ENCODE data around the gene DOCK4. TPM values are rescaled to one million over a fixed set of nuclear protein-coding genes. Genes with fewer than 3 reads are reported as not detected.
A peak's percentile ranks its signal among the peaks of the same experiment; 100 is the strongest.

The DOCK4 gene
- polyA plus RNA-seq, 3 donors = 20.9 to 26.3 (median 24.1) TPM

DNA sequence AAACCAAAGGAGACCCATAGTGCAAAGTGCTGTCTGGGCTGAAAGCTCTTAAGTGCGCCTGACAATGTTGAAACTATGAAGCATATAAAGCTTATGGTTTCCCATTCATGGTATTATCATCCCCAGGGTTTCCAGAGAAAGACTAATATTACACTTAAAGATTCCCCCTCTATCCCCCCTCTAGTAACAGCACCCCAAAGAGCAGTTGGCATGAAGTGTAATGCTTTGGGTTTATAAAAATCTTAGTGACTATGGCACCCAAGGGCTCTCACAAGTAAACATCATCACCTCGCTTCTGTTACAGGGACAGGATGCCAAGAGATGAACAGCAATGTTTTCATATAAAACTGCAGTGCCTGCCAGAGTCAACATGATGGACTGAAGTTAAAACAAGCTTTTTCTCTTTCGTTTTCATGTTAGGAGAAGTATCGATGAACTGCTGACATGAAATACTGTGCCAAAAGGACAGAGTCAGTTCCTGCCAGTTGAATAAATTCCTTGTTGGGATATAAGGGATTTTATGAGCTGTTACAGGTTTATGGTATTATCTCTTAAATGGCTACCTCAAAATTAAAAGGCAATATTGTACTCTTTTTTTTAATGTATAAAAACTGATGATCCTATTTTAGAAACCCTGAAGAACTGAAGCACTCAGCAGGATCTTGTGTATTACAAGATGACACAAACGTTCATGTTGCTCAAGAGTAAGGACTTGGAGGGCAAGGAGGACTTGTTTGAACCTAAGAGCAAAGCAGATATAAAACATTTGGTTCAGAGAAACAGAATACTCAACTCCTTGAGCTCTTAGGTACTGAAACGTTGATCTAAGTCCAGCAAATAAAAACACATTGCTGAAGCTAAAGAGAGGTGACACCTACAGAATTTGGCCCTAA is 440.2 kb downstream of the DOCK4 start:
- DNase-seq = no peak

- peak; percentile 49 for DNase-seq
Measured at GRCh38 chr7:111763221-111763801, 442.9 kb downstream of the DOCK4 start.

DNA sequence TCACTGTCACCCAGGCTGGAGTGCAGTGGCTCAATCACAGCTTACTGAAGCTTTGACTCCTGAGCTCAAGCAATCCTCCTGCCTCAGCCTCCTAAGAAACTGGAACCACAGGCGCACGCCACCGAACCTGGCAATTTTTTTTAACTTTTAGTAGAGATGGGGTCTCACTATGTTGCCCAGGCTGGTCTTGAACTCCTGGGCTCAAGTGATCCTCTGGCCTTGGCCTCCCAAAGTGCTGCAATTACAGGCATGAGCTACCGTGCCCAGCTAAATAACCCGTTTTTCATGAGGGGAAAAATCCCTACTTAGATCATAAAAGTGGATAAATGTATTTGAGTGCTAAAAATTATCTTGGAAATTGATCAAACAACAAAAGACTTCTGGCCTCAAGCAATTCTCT is 443.4 kb downstream of the DOCK4 start:
- DNase-seq = no peak

GRCh38 chr7:111762211-111762610 is 444.0 kb downstream of the DOCK4 start:
- no peak for DNase-seq

DNA sequence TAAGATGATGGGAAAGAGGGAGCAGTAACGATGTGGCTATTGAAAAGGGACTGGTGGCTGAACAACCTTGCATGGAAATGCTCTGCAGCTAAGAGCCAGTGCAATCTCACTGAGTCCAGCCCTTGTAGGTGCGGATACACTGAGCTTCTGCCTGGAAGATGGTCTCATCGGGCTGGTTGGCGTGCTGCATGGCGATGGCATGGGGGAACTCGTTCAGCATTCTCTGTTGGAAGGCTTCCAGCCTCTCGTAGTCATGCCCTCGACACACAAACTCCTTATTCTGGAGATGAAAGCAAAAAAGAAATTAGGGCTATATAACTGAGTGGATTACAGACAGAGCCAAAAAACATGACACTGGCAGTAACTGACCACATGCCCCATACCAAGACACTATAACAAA is 446.2 kb downstream of the DOCK4 start:
- no peak for DNase-seq

GRCh38 chr7:111758332-111758731 is 447.9 kb downstream of the DOCK4 start:
- DNase-seq = no peak

GRCh38 chr7:111756687-111757178 is 449.5 kb downstream of the DOCK4 start:
- DNase-seq = no peak

- no peak for DNase-seq
Measured at GRCh38 chr7:111755383-111755782, 450.8 kb downstream of the DOCK4 start.

DNA sequence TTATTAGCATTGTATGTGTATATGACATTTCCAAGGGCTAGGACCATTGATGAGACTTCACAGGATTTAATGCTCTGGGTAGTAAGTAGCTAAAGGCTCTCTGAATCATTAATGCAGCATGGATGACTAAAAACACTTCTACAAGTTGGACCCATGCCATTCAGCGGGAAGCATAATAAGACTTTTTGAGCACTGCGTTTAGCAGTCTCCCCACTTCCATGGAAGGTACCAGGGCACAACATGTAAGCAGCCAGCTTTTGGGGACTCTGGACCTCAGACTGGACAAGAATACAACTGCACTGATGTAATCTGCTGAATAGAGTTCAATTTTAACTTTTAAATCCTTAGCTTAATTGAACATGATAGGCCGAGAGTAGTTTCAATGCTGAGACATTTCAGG is 452.2 kb downstream of the DOCK4 start:
- peak; percentile 24 for DNase-seq

GRCh38 chr7:111752022-111752582 is 454.1 kb downstream of the DOCK4 start:
- DNase-seq = no peak

GRCh38 chr7:111750878-111751277 is 455.3 kb downstream of the DOCK4 start:
- DNase-seq = no peak

- no peak for DNase-seq
Measured at GRCh38 chr7:111750228-111750627, 456.0 kb downstream of the DOCK4 start.

GRCh38 chr7:111749625-111750024 is 456.6 kb downstream of the DOCK4 start:
- no peak for DNase-seq

- no peak for DNase-seq
Measured at GRCh38 chr7:111747718-111748117, 458.5 kb downstream of the DOCK4 start.

GRCh38 chr7:111746950-111747349 is 459.2 kb downstream of the DOCK4 start:
- no peak for DNase-seq

- DNase-seq = no peak
Measured at GRCh38 chr7:111744501-111745155, 461.6 kb downstream of the DOCK4 start.

GRCh38 chr7:111743244-111743847 is 462.9 kb downstream of the DOCK4 start:
- DNase-seq = no peak

DNA sequence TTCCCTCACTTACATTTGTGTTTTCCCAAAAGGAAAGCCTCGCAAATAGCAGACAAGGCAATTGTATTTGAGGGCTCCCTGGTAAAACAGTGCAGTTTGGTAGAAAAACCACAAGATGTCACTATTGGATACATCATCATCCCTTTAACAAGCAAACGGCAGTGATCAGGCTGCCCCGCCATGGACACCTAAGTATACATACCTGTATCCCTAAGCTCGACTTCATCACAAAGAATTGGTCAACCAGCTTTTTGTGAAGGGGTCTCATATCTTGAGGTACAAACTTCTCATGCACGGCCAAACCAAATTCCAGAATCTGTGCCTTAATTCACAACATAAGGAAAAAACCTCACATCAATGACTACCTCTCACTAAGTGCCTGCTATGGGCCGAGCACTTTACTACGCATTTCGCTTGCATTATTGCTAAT is 464.4 kb downstream of the DOCK4 start:
- DNase-seq = peak; percentile 70

DNA sequence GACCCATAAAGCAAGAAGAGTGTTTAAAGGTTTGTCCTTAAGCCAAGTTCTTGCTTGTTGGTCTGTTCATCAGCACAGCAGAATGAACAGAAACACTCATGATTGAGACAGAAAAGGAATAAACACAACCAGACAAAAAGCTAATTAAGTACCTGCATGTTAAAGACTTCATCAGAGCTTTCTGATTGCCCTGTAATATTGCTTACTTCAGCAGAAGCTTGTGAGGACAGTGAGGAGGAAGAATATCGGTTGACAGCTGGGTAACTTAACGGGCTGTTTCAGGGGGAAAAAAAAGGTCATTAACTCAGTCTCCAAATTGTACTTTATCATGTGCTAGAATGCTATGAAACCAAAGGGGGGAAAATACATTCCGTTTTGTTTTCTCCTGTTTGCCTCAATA is 465.3 kb downstream of the DOCK4 start:
- no peak for DNase-seq

- no peak for DNase-seq
Measured at GRCh38 chr7:111736552-111736874, 469.7 kb downstream of the DOCK4 start.

DNA sequence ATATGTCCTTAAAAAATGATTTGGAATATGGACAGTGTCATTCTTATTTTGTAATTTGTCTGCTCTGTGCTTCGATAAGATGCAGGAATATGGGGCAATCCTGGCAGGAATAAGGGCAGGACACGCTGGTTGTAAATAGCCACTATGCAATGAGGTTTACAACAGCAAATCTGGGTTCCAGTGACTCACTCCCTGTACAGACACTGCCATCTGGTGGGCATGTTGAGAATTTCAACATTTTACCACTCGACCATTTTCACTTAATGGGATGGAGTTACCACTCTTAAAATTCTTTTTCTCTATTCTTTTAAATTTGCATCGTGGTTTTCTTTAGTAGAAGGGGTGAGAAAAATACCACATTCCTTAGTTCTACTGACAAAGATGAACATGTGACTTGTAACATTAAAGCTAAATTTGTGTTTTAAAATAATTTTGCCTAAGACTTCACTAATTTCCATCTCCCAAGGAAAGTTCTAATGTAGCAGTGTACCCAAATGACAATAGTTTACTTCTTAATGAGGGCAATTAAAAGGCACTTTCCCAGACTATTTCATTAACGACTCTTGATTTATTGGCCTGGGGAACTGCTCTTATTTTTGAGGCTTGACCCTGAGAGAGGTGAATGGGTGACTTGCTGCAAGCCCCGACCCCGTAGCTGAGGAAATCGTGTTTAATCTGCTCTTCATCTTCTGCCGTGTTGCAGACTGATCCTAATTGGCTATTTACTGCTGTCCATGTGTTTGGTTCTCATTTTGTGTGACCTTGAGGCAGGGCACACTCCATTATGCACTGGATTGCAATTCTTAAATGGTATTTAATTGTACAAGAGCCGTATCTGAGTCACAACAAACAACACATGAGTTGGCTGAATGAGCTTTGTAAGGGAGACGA is 470.3 kb downstream of the DOCK4 start:
- DNase-seq = peak; percentile 63

Data from renal pelvis (tissue), 4 donors.